GM18868 (cell line): ENCODE results near the gene SRP14.
"Not testable (repeated sequence)": the region's sequence is repeated elsewhere in the genome, so short reads cannot be mapped to it uniquely, and the experiment has no call there.

Experiments
- ATAC-seq: cut with Tn5 transposase; IDR thresholded peaks from one replicate; pipeline ENCODE4 v1.9.1; 2021; ENCODE audit warnings: mild to moderate bottlenecking, moderate library complexity; ENCODE audit not compliant: unreplicated experiment

SRP14 gene

GRCh38 chr15:40031300-40031699 lies 7.7 kb downstream of the SRP14 start:
- ATAC-seq = no peak

DNA sequence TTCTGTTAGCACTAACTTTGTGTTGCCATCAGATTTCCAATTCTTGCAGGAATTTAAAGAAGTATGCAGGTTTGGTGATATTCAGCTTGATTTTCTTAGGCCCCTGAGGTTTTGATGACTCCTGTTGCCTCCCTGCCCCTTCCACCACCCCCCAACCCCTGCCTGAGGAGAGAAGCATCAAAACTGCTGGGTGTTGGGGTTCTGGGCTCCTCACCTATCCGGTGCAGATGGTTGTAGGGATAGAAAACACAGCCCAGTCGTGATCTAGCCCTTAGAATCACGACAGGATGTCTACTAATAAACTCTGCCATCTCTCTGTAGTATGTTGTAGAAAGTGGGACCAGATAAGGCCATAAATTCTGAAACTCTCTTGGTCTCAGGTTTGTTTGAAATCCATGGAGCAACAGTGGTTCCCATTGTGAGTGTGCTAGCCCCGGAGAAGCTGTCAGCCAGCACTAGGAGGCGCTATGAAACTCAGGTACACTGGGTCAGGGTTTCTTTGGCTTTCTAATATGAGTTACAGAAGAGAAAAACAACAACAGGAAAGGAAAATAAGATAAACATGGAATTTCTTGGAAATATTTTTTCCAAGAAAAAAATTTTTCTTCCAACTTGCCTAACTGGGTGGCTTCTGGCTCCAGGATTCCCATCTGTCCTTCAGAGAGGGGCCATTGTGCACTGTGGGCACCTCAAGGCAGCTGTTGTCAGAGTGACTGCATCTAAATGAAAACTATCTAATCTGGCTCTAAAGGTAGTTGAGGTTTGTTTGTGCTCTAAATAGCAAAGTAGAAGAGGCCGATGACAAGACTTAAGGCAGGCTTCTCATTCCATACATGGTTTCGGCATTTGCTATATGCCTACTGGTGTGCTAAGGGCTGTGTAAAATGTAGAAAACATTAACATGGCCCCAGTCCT lies 8.7 kb downstream of the SRP14 start:
- ATAC-seq = no peak

- ATAC-seq = no peak
These were observed 10.1 kb downstream of the SRP14 start for GRCh38 chr15:40028853-40029252.

- no peak for ATAC-seq
These were observed 10.8 kb downstream of the SRP14 start for GRCh38 chr15:40028193-40028592.

DNA sequence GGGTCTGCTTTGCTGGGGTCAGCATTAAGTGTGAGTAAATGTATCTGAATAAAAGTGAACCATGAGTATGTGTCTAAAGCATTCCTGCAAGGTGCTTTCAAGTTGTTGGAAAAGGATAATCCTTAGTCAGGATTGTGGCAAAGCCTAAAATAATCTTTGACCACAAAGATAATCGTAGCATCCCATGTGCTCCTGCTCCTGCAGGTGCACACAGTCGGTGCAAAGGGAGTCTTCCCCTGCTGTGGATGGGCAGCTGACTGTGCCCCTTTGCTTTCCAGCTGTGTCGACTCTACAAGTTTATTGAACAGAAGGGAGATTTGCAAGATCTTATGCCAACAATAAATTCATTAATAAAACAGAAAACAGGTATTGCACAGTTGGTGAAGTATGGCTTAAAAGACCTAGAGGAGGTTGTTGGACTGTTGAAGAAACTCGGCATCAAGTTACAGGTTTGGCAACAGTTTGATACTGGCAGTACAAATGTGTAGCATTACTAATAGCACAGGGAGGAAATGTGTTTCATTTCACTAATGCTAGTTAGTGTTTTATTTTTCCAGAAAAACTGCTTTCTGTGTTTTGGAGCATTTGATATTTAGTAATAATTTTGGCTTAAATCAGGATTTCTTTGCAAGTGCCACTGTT lies 22.6 kb downstream of the SRP14 start:
- no peak for ATAC-seq

DNA sequence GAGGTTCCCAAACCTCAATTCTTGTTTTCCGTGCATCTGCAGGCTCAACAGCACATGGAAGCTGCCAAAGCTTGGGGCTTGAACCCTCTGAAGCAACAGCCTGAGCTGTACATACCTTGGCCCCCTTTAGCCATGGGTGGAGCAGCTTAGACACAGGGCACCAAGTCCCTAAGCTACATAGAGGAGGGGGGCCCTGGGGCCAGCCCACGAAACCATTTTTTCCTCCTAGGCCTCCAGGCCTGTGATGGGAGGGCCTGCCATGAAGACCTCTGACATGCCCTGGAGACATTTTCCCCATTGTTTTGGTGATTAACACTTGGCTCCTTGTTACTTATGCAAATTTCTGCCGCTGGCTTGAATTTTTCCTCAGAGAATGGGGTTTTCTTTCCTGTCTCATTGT lies 24.6 kb downstream of the SRP14 start:
- ATAC-seq = no peak

GRCh38 chr15:40013372-40013771 lies 25.6 kb downstream of the SRP14 start:
- not testable (repeated sequence) for ATAC-seq

GRCh38 chr15:40011303-40011702 lies 27.7 kb downstream of the SRP14 start:
- no peak for ATAC-seq

GRCh38 chr15:40010686-40011085 lies 28.3 kb downstream of the SRP14 start:
- ATAC-seq = no peak

DNA sequence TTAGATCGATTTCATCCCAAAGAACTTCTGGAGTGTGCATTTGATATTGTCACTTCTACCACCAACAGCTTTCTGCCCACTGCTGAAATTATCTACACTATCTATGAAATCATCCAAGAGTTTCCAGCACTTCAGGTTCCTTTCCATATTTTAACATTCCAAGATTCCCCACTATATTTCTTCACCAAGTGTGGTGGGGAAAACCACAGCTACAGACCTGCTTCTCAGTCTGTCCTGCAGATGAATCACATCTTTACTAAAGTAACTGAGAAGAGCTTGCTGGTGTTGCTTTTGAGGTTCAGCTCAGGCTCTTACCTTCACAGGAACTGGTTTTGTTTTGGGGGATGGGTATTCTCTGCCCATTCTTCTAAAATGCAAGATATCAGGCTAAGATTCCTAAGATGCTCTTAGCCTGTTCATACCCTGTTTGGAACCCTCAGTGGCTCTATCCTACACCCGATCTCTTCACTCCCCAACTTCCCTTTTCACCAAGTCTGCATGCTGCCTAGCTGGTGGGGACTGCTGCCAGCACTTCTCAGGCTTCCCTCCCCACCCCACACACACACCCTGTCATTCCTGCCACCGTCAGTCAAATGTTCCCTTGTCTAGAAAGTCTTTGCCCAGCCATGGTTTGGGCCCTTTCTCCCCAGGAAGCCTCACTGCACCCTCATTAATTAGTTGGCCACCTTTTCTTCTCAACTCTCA lies 30.8 kb downstream of the SRP14 start:
- ATAC-seq = no peak

DNA sequence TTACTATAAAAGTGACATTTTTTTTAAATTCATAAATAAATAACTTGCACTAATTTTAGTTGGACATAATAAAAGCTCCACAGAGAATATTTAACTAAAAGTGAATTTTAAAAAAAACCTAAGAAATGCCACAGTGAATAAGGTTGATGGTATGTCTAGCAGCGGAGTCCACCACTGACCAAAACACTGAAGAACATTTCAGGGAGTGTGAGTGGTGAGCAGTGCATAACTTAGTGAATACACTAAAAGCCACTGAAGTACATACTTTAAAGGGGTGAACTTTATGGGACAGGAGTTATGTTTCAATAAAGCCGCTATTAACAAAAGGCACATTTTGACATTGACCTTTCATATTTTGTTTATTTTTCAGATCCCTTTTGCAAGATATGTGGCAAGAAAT lies 32.3 kb downstream of the SRP14 start:
- no peak for ATAC-seq

DNA sequence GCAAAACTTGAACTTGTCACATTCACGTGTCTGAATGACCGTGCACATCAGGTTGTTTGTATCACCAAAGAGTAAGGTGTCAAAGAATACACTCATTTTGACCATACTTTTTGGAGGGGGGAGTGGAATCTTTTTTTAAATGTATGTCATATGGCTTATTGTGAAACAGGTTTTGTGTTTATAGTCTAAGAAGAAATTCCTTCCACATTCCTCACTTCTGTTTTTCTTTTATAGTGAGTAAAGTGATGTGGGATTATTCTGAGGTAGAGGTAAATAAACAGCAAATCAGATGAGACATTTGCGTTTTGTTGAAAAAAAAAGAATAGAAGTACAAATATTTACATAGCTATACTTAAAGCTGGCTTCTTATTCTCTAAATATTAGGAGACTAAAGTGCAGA lies 33.0 kb downstream of the SRP14 start:
- no peak for ATAC-seq

GRCh38 chr15:40003116-40003916 lies 35.7 kb downstream of the SRP14 start:
- no peak for ATAC-seq

- ATAC-seq = no peak
These were observed 36.7 kb downstream of the SRP14 start for GRCh38 chr15:40002295-40002694.

DNA sequence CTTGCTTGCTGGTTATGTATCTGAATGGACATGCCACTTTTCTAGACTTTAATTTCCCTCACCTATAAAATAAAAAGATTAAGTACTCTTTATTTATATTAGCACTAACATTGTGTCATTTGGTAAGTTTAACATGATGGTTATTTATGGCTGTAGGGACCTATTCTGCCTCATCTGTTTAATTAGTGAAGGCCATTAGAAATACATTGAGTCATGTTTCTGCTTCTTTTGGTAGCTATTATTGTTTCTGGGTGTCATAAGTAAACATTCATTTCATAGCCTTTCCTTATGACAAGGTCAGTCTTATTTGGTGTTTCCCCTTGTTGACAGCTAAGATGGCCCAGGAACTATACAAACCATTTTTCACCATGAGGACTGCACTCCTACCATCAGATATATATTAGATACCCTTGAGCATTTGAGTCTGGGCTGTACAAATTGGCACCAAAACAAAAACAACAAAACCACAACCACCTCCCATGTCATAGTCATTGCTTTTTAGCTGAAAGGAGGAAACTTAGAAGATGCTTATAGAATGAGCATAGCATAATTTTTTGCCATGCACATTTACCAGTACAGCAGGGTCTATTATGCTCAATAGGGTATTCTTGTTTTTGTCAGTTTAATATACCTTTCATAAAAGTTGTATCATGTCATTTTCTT lies 39.3 kb downstream of the SRP14 start:
- no peak for ATAC-seq

DNA sequence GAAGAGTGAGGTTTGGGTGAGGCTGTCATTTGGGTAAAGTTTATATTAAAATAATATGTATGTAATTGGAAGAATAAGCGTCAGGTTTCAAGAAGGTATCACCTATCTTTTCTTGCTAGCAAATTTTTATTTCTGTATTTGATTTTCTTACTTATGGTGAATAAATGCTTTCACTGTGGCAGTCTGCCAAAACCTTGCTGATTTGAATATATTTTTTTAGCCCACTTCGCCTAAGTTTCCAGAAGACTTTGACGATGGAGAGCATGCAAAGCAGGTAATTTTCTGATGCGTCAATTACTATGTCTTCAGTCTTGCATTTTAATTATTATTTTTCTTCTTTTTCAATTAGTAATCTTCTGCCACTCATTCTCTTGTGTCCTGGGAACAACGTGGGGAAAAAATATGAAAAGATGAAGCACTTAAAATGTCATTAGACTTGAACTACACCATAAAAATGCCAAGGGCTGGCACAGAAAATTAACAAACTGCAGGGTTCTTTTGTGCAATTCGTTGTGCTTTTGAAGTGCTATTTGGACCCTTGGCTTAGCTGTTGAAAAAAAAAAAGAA lies 40.4 kb downstream of the SRP14 start:
- ATAC-seq = no peak

- no peak for ATAC-seq
These were observed 41.3 kb downstream of the SRP14 start for GRCh38 chr15:39997639-39998038.

- ATAC-seq = no peak
These were observed 42.0 kb downstream of the SRP14 start for GRCh38 chr15:39997031-39997430.

- not testable (repeated sequence) for ATAC-seq
These were observed 42.8 kb downstream of the SRP14 start for GRCh38 chr15:39996228-39996627.

- not testable (repeated sequence) for ATAC-seq
These were observed 46.0 kb downstream of the SRP14 start for GRCh38 chr15:39992953-39993352.
